Chondrocyte (in vitro differentiated cells): ENCODE results near the gene IGF1R. TPM values are rescaled to one million over a fixed set of nuclear protein-coding genes. Genes with fewer than 3 reads are reported as not detected.

ENCODE experiments used
- DNase-seq: peaks from one replicate; pipeline ENCODE4 v3.0.0; 2021; ENCODE audit warnings: mixed read lengths, low spot score
- H3K27ac Mint-ChIP-seq: one replicate; pipeline ENCODE4 v1.8.0; 2021; ENCODE audit warnings: mild to moderate bottlenecking, moderate library complexity, mixed read lengths; ENCODE audit not compliant: unreplicated experiment
- H3K27me3 Mint-ChIP-seq: 2 replicates; pipeline ENCODE4 v1.8.0; 2021; ENCODE audit warnings: low read depth, mixed read lengths
- H3K36me3 Mint-ChIP-seq: 2 replicates; pipeline ENCODE4 v1.8.0; 2021; ENCODE audit warnings: low read depth, mixed read lengths
- H3K4me1 Mint-ChIP-seq: 2 replicates; pipeline ENCODE4 v1.8.0; 2021; ENCODE audit warnings: low read depth, mild to moderate bottlenecking, mixed read lengths
- H3K4me3 Mint-ChIP-seq: one replicate; pipeline ENCODE4 v1.8.0; 2021; ENCODE audit warnings: mild to moderate bottlenecking, moderate library complexity, mixed read lengths; ENCODE audit not compliant: unreplicated experiment
- H3K9me3 Mint-ChIP-seq: 2 replicates; pipeline ENCODE4 v1.8.0; 2021; ENCODE audit warnings: low read depth, mixed read lengths
- CTCF ChIP-seq: fragments of 200-600 bp; sonication (generic); IDR thresholded peaks from 2 replicates; pipeline ENCODE4 v1.5.0; 2021; ENCODE audit warnings: antibody characterized with exemption, mild to moderate bottlenecking, moderate library complexity
- total RNA-seq: library from RNA; stranded (reverse); gene quantifications from 3 replicates; pipeline ENCODE4 v1.2.1, GENCODE V29; 2021

The IGF1R gene
- total RNA-seq, 1 donor from 2014 or later: 119 TPM

GRCh38 chr15:98951004-98951403, 302.7 kb downstream of the IGF1R start:
- peaks cover 27% of the 10 kb centered on the region for H3K36me3 Mint-ChIP-seq
- peak; percentile 64 for DNase-seq
- no peak overlapping the region for H3K4me3 Mint-ChIP-seq
- peak overlapping the region; percentile 27 for H3K27ac Mint-ChIP-seq
- H3K27me3 Mint-ChIP-seq: no peaks in the 10 kb centered on the region
- no peaks in the 10 kb centered on the region for H3K9me3 Mint-ChIP-seq
- TF ChIP-seq CTCF: no peak
- peaks cover 61% of the 10 kb centered on the region for H3K4me1 Mint-ChIP-seq

- DNase-seq: peak; percentile 72
- Mint-ChIP-seq H3K4me3 (no peak overlapping the region), H3K4me1 (peaks cover 54% of the 10 kb centered on the region), H3K9me3 (no peaks in the 10 kb centered on the region), H3K27ac (peak overlapping the region; percentile 87), H3K36me3 (peaks cover 27% of the 10 kb centered on the region), H3K27me3 (no peaks in the 10 kb centered on the region)
- TF ChIP-seq CTCF: no peak
These were observed 303.4 kb downstream of the IGF1R start for GRCh38 chr15:98951493-98952320.

- Mint-ChIP-seq H3K27me3 (no peaks in the 10 kb centered on the region), H3K36me3 (peaks cover 30% of the 10 kb centered on the region), H3K9me3 (no peaks in the 10 kb centered on the region), H3K4me1 (peaks cover 49% of the 10 kb centered on the region), H3K4me3 (no peak overlapping the region), H3K27ac (peak overlapping the region; percentile 87)
- TF ChIP-seq CTCF: no peak
- DNase-seq: peak; percentile 36
These were observed 304.1 kb downstream of the IGF1R start for GRCh38 chr15:98952381-98952803.

GRCh38 chr15:98953000-98953787, 304.9 kb downstream of the IGF1R start:
- Mint-ChIP-seq H3K4me1 (peaks cover 45% of the 10 kb centered on the region), H3K4me3 (no peak overlapping the region), H3K27ac (peak overlapping the region; percentile 91), H3K9me3 (no peaks in the 10 kb centered on the region), H3K36me3 (peaks cover 37% of the 10 kb centered on the region), H3K27me3 (no peaks in the 10 kb centered on the region)
- TF ChIP-seq CTCF: no peak
- peak; percentile 42 for DNase-seq

GRCh38 chr15:98953968-98954367, 305.6 kb downstream of the IGF1R start:
- peak; percentile 61 for DNase-seq
- Mint-ChIP-seq H3K9me3 (no peaks in the 10 kb centered on the region), H3K4me1 (peaks cover 45% of the 10 kb centered on the region), H3K27ac (peak overlapping the region; percentile 91), H3K4me3 (no peak overlapping the region), H3K36me3 (peaks cover 37% of the 10 kb centered on the region), H3K27me3 (no peaks in the 10 kb centered on the region)
- TF ChIP-seq CTCF: no peak
